CD4-positive, alpha-beta T cell treated with Interleukin-17A for 1 hour (primary cell): ENCODE results near the gene CCDC28B.
"Not testable (repeated sequence)": the region's sequence is repeated elsewhere in the genome, so short reads cannot be mapped to it uniquely, and the experiment has no call there.

Source experiments
- DNase-seq: peaks from one replicate; pipeline ENCODE4 v3.0.0-alpha.2; 2020

CCDC28B gene

GRCh38 chr1:32200226-32201010 is at the start of gene CCDC28B:
TSS of gene CCDC28B (plus strand) at chr1:32200595. CDS start at chr1:32201936, 1,341 bp downstream.
- DNase-seq, result peak; percentile 68

GRCh38 chr1:32150847-32151246 is 49.5 kb upstream of the CCDC28B start:
- DNase-seq, result no peak

- no peak for DNase-seq
These were observed 49.0 kb upstream of the CCDC28B start for GRCh38 chr1:32151319-32151787.

- DNase-seq, result no peak
These were observed 41.2 kb upstream of the CCDC28B start for GRCh38 chr1:32159189-32159588.

GRCh38 chr1:32163405-32163804 is 37.0 kb upstream of the CCDC28B start:
- DNase-seq, result no peak

GRCh38 chr1:32165633-32166032 is 34.8 kb upstream of the CCDC28B start:
- DNase-seq, result not testable (repeated sequence)

- DNase-seq, result no peak
These were observed 29.4 kb upstream of the CCDC28B start for GRCh38 chr1:32170991-32171390.

GRCh38 chr1:32172621-32173245 is 27.7 kb upstream of the CCDC28B start:
- DNase-seq, result no peak

- no peak for DNase-seq
These were observed 21.8 kb upstream of the CCDC28B start for GRCh38 chr1:32178380-32179192.

- no peak for DNase-seq
These were observed 21.3 kb upstream of the CCDC28B start for GRCh38 chr1:32179193-32179442.

- peak; percentile 88 for DNase-seq
These were observed 20.8 kb upstream of the CCDC28B start, which contains the start of gene TXLNA for GRCh38 chr1:32179443-32180185. TSS of gene TXLNA (plus strand) at chr1:32179675. CDS start at chr1:32180346, 671 bp downstream.

- peak; percentile 34 for DNase-seq
These were observed 20.0 kb upstream of the CCDC28B start for GRCh38 chr1:32180186-32181060.

- no peak for DNase-seq
These were observed 19.3 kb upstream of the CCDC28B start for GRCh38 chr1:32181065-32181464.

GRCh38 chr1:32181563-32181962 is 18.8 kb upstream of the CCDC28B start:
- DNase-seq, result no peak

- no peak for DNase-seq
These were observed 18.3 kb upstream of the CCDC28B start for GRCh38 chr1:32182060-32182459.

- DNase-seq, result no peak
These were observed 15.7 kb upstream of the CCDC28B start for GRCh38 chr1:32184650-32185049.

- no peak for DNase-seq
These were observed 14.3 kb upstream of the CCDC28B start for GRCh38 chr1:32186077-32186476.

- no peak for DNase-seq
These were observed 13.9 kb upstream of the CCDC28B start for GRCh38 chr1:32186491-32186890.

- DNase-seq, result no peak
These were observed 12.5 kb upstream of the CCDC28B start for GRCh38 chr1:32187850-32188249.

GRCh38 chr1:32192220-32192948 is 8.0 kb upstream of the CCDC28B start:
- DNase-seq, result no peak

GRCh38 chr1:32194984-32195383 is 5.4 kb upstream of the CCDC28B start:
- no peak for DNase-seq
